ENCODE results near the gene GLIPR1.
A peak's percentile ranks its signal among the peaks of the same experiment; 100 is the strongest.
"Not testable (repeated sequence)": the region's sequence is repeated elsewhere in the genome, so short reads cannot be mapped to it uniquely, and the experiment has no call there.

GLIPR1 gene

GRCh38 chr12:75483431-75483830 is 2.9 kb downstream of the GLIPR1 start:
- DNase-seq (ENCODE audit: low read depth) = no peak
- H3K4me3 ChIP-seq (ENCODE audit: low read depth, low read length) = no peak overlapping the region
- no peak for TF ChIP-seq CTCF (IDR thresholded peaks at IDR 0.05; ENCODE audit: control insufficient read depth, extremely low read depth, insufficient read depth)

GRCh38 chr12:75484450-75484849 is 3.9 kb downstream of the GLIPR1 start:
- H3K4me3 ChIP-seq (ENCODE audit: low read depth, low read length); DNase-seq (ENCODE audit: low read depth): not testable (repeated sequence)

- no peak for DNase-seq (ENCODE audit: low read depth)
- no peak overlapping the region for H3K4me3 ChIP-seq (ENCODE audit: low read depth, low read length)
- no peak for TF ChIP-seq CTCF (IDR thresholded peaks at IDR 0.05; ENCODE audit: control insufficient read depth, extremely low read depth, insufficient read depth)
Observed at GRCh38 chr12:75487308-75487707, 6.8 kb downstream of the GLIPR1 start.

GRCh38 chr12:75488553-75488952 is 8.0 kb downstream of the GLIPR1 start:
- no peak overlapping the region for H3K4me3 ChIP-seq (ENCODE audit: low read depth, low read length)
- DNase-seq (ENCODE audit: low read depth) = no peak
- TF ChIP-seq CTCF (IDR thresholded peaks at IDR 0.05; ENCODE audit: control insufficient read depth, extremely low read depth, insufficient read depth) = peak; percentile 27; the same call in 1 of the 2 replicates

GRCh38 chr12:75489187-75489586 is 8.6 kb downstream of the GLIPR1 start:
- no peak for TF ChIP-seq CTCF (IDR thresholded peaks at IDR 0.05; ENCODE audit: control insufficient read depth, extremely low read depth, insufficient read depth)
- DNase-seq (ENCODE audit: low read depth) = peak; percentile 58
- no peak overlapping the region for H3K4me3 ChIP-seq (ENCODE audit: low read depth, low read length)

GRCh38 chr12:75489613-75490210 is 9.2 kb downstream of the GLIPR1 start:
- H3K4me3 ChIP-seq (ENCODE audit: low read depth, low read length) = no peak overlapping the region
- peak; percentile 50 for DNase-seq (ENCODE audit: low read depth)

GRCh38 chr12:75491169-75491568 is 10.6 kb downstream of the GLIPR1 start:
- DNase-seq (ENCODE audit: low read depth) = no peak
- no peak for TF ChIP-seq CTCF (IDR thresholded peaks at IDR 0.05; ENCODE audit: control insufficient read depth, extremely low read depth, insufficient read depth)
- H3K4me3 ChIP-seq (ENCODE audit: low read depth, low read length) = no peak overlapping the region

More at GRCh38 chr12:75489613-75490210, 9.2 kb downstream of the GLIPR1 start:
- TF ChIP-seq CTCF (IDR thresholded peaks at IDR 0.05; ENCODE audit: control insufficient read depth, extremely low read depth, insufficient read depth) = no peak

Data from LNCaP clone FGC (cell line).